GM23338 (cell line): ENCODE data around the gene WWP2. TPM values are rescaled to one million over a fixed set of nuclear protein-coding genes. Genes with fewer than 3 reads are reported as not detected.

Experiments
- ATAC-seq: fragments of 200-7000 bp; cut with Tn5 transposase; 3 replicates; pipeline ENCODE4 v1.9.1; 2020
- DNase-seq: peaks from one replicate; pipeline ENCODE4 v3.0.0-alpha.2; 2015; ENCODE audit warnings: low spot score
- H2AFZ ChIP-seq: fragments of 200-600 bp; sonication (generic); 2 replicates; pipeline ENCODE4 v1.8.0; 2016; ENCODE audit warnings: antibody characterized with exemption, mild to moderate bottlenecking, moderate library complexity
- H3F3A ChIP-seq: fragments of 200-600 bp; sonication (generic); replicated peaks from 2 replicates; pipeline ENCODE4 v1.8.0; 2017; ENCODE audit warnings: antibody characterized with exemption, mixed run types, low read depth
- H3K27ac ChIP-seq: fragments of 200-600 bp; sonication (generic); 2 replicates; pipeline ENCODE4 v1.6.1; 2016; ENCODE audit warnings: low read depth
- H3K27me3 ChIP-seq: fragments of 200-600 bp; sonication (generic); 2 replicates; pipeline ENCODE4 v1.8.0; 2016; ENCODE audit warnings: mild to moderate bottlenecking, mixed run types, moderate library complexity; ENCODE audit not compliant: insufficient read depth
- H3K36me3 ChIP-seq: fragments of 200-600 bp; sonication (generic); 2 replicates; pipeline ENCODE4 v1.8.0; 2016; ENCODE audit warnings: mild to moderate bottlenecking; ENCODE audit not compliant: insufficient read depth
- H3K4me1 ChIP-seq: fragments of 200-600 bp; sonication (generic); 2 replicates; pipeline ENCODE4 v1.8.0; 2016; ENCODE audit warnings: mild to moderate bottlenecking, moderate library complexity; ENCODE audit not compliant: insufficient read depth
- H3K4me2 ChIP-seq: fragments of 200-600 bp; sonication (generic); 2 replicates; pipeline ENCODE4 v1.7.1; 2017; ENCODE audit warnings: mixed run types
- H3K4me3 ChIP-seq: fragments of 200-600 bp; sonication (generic); 2 replicates; pipeline ENCODE4 v1.6.1; 2016; ENCODE audit warnings: mixed run types
- H3K79me2 ChIP-seq: fragments of 200-600 bp; sonication (generic); replicated peaks from 2 replicates; pipeline ENCODE4 v1.8.0; 2017; ENCODE audit warnings: mild to moderate bottlenecking; ENCODE audit not compliant: insufficient read depth
- H3K9me2 ChIP-seq: fragments of 200-600 bp; sonication (generic); 2 replicates; pipeline ENCODE4 v1.8.0; 2017; ENCODE audit not compliant: insufficient read depth
- H4K20me1 ChIP-seq: fragments of 200-600 bp; sonication (generic); replicated peaks from 2 replicates; pipeline ENCODE4 v1.8.0; 2017; ENCODE audit warnings: mild to moderate bottlenecking; ENCODE audit not compliant: insufficient read depth
- H3K27ac Mint-ChIP-seq: 2 replicates; pipeline ENCODE4 v1.8.0; 2020; ENCODE audit warnings: inconsistent platforms, mild to moderate bottlenecking, moderate library complexity, mixed read lengths
- H3K27me3 Mint-ChIP-seq: 3 replicates; pipeline ENCODE4 v1.8.0; 2022; ENCODE audit warnings: low read depth, mild to moderate bottlenecking, moderate library complexity, mixed read lengths, inconsistent platforms; ENCODE audit not compliant: insufficient read depth, poor library complexity
- H3K36me3 Mint-ChIP-seq: 3 replicates; pipeline ENCODE4 v1.8.0; 2021; ENCODE audit warnings: low read depth, mild to moderate bottlenecking, inconsistent platforms, moderate library complexity, mixed read lengths
- H3K4me1 Mint-ChIP-seq: 3 replicates; pipeline ENCODE4 v1.8.0; 2020; ENCODE audit warnings: mild to moderate bottlenecking, inconsistent platforms, mixed read lengths
- H3K4me3 Mint-ChIP-seq: 3 replicates; pipeline ENCODE4 v1.8.0; 2021; ENCODE audit warnings: moderate library complexity, mild to moderate bottlenecking, inconsistent platforms, mixed read lengths
- H3K9me3 Mint-ChIP-seq: 3 replicates; pipeline ENCODE4 v1.8.0; 2020; ENCODE audit warnings: moderate library complexity, mild to moderate bottlenecking, inconsistent platforms, mixed read lengths
- EZH2 ChIP-seq: fragments of 200-600 bp; sonication (generic); IDR thresholded peaks from one replicate; pipeline ENCODE4 v1.8.0; 2017; ENCODE audit warnings: antibody characterized with exemption, mild to moderate bottlenecking, low read depth; ENCODE audit not compliant: unreplicated experiment
- EZH2phosphoT487 ChIP-seq: fragments of 200-600 bp; sonication (generic); IDR thresholded peaks from one replicate; pipeline ENCODE4 v1.8.1; 2018; ENCODE audit warnings: antibody characterized with exemption; ENCODE audit not compliant: unreplicated experiment
- NANOG ChIP-seq: IDR thresholded peaks from 2 replicates; pipeline ENCODE4 v1.6.1; 2016; ENCODE audit warnings: antibody characterized with exemption, borderline replicate concordance
- STAT1 ChIP-seq: IDR thresholded peaks from one replicate; pipeline ENCODE4 v1.6.1; 2016; ENCODE audit warnings: antibody characterized with exemption; ENCODE audit not compliant: unreplicated experiment
- polyA plus RNA-seq: library from polyadenylated mRNA; unstranded; fragments of >200 nt; fragmentation: Nextera tagmentation; extraction: Ambion mirVana; gene quantifications from 2 replicates; pipeline ENCODE4 v1.2.1, GENCODE V29; 2016
- total RNA-seq: library from RNA; depleted of rRNA; stranded (reverse); fragments of >200 nt; shearing (Covaris generic); gene quantifications from 2 replicates; pipeline ENCODE4 v1.2.3, GENCODE V29; 2014
- TF ChIP-seq, protein P1 (sequence below): fragments of 250-450 bp; sonication (Bioruptor Pico); IDR thresholded peaks from 2 replicates; pipeline ENCODE4 v1.5.0; 2020; ENCODE audit warnings: mild to moderate bottlenecking, moderate library complexity
- TF ChIP-seq, protein P2 (sequence below): IDR thresholded peaks from one replicate; pipeline ENCODE4 v1.6.1; 2018; ENCODE audit warnings: antibody characterized with exemption; ENCODE audit not compliant: unreplicated experiment

The WWP2 gene
- total and polyA plus RNA-seq, 2 experiments from 2014 or later: 12.3 to 35.5 TPM

DNA sequence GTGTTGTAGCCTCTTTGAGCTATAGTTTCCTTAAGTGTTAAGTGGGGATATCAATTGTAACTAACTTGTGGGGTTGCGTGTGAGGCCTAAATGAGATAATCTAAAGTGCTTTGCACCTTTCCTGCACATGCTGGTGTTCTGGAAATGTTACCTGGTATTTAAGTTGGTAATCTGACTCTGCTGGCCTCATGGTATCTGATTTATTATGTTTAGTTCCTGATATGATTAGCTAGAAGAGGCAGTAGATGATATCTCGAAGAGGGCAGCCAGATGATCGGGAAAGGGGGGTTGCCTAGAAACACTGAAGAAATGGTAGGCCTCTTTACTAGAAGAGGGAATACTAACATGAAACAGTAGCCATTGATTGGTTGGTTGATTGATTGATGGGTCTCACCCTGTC, 123.6 kb downstream of the WWP2 start:
- no peaks in the 10 kb centered on the region for H4K20me1 ChIP-seq
- Mint-ChIP-seq H3K27ac (no peak overlapping the region), H3K4me1 (peaks cover 7% of the 10 kb centered on the region; the same call in 2 of the 3 replicates), H3K4me3 (no peak overlapping the region), H3K27me3 (peaks cover under 1% of the 10 kb centered on the region), H3K36me3 (peaks cover 20% of the 10 kb centered on the region), H3K9me3 (no peaks in the 10 kb centered on the region)
- no peak overlapping the region for H3K27ac ChIP-seq
- H3K79me2 ChIP-seq: no peaks in the 10 kb centered on the region
- H3K36me3 ChIP-seq: no peaks in the 10 kb centered on the region; the same call in 1 of the 2 replicates
- peaks cover 5% of the 10 kb centered on the region; the same call in 1 of the 2 replicates for H3F3A ChIP-seq
- H3K4me2 ChIP-seq: no peak overlapping the region
- H3K27me3 ChIP-seq: no peaks in the 10 kb centered on the region
- peaks cover 4% of the 10 kb centered on the region; the same call in 1 of the 2 replicates for H3K4me1 ChIP-seq
- H3K4me3 ChIP-seq: no peak overlapping the region
- no peak for DNase-seq
- no peak overlapping the region for H2AFZ ChIP-seq
- TF ChIP-seq EZH2phosphoT487 (no peak), EZH2 (no peak), STAT1 (no peak), NANOG (no peak)
- TF ChIP-seq, protein P1, sequence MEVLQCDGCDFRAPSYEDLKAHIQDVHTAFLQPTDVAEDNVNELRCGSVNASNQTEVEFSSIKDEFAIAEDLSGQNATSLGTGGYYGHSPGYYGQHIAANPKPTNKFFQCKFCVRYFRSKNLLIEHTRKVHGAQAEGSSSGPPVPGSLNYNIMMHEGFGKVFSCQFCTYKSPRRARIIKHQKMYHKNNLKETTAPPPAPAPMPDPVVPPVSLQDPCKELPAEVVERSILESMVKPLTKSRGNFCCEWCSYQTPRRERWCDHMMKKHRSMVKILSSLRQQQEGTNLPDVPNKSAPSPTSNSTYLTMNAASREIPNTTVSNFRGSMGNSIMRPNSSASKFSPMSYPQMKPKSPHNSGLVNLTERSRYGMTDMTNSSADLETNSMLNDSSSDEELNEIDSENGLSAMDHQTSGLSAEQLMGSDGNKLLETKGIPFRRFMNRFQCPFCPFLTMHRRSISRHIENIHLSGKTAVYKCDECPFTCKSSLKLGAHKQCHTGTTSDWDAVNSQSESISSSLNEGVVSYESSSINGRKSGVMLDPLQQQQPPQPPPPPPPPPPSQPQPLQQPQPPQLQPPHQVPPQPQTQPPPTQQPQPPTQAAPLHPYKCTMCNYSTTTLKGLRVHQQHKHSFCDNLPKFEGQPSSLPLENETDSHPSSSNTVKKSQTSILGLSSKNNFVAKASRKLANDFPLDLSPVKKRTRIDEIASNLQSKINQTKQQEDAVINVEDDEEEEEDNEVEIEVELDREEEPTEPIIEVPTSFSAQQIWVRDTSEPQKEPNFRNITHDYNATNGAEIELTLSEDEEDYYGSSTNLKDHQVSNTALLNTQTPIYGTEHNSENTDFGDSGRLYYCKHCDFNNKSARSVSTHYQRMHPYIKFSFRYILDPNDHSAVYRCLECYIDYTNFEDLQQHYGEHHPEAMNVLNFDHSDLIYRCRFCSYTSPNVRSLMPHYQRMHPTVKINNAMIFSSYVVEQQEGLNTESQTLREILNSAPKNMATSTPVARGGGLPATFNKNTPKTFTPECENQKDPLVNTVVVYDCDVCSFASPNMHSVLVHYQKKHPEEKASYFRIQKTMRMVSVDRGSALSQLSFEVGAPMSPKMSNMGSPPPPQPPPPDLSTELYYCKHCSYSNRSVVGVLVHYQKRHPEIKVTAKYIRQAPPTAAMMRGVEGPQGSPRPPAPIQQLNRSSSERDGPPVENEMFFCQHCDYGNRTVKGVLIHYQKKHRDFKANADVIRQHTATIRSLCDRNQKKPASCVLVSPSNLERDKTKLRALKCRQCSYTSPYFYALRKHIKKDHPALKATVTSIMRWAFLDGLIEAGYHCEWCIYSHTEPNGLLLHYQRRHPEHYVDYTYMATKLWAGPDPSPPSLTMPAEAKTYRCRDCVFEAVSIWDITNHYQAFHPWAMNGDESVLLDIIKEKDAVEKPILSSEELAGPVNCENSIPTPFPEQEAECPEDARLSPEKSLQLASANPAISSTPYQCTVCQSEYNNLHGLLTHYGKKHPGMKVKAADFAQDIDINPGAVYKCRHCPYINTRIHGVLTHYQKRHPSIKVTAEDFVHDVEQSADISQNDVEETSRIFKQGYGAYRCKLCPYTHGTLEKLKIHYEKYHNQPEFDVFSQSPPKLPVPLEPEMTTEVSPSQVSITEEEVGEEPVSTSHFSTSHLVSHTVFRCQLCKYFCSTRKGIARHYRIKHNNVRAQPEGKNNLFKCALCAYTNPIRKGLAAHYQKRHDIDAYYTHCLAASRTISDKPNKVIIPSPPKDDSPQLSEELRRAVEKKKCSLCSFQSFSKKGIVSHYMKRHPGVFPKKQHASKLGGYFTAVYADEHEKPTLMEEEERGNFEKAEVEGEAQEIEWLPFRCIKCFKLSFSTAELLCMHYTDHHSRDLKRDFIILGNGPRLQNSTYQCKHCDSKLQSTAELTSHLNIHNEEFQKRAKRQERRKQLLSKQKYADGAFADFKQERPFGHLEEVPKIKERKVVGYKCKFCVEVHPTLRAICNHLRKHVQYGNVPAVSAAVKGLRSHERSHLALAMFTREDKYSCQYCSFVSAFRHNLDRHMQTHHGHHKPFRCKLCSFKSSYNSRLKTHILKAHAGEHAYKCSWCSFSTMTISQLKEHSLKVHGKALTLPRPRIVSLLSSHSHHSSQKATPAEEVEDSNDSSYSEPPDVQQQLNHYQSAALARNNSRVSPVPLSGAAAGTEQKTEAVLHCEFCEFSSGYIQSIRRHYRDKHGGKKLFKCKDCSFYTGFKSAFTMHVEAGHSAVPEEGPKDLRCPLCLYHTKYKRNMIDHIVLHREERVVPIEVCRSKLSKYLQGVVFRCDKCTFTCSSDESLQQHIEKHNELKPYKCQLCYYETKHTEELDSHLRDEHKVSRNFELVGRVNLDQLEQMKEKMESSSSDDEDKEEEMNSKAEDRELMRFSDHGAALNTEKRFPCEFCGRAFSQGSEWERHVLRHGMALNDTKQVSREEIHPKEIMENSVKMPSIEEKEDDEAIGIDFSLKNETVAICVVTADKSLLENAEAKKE (CRISPR knock-in tag): no peak
- TF ChIP-seq, protein P2, sequence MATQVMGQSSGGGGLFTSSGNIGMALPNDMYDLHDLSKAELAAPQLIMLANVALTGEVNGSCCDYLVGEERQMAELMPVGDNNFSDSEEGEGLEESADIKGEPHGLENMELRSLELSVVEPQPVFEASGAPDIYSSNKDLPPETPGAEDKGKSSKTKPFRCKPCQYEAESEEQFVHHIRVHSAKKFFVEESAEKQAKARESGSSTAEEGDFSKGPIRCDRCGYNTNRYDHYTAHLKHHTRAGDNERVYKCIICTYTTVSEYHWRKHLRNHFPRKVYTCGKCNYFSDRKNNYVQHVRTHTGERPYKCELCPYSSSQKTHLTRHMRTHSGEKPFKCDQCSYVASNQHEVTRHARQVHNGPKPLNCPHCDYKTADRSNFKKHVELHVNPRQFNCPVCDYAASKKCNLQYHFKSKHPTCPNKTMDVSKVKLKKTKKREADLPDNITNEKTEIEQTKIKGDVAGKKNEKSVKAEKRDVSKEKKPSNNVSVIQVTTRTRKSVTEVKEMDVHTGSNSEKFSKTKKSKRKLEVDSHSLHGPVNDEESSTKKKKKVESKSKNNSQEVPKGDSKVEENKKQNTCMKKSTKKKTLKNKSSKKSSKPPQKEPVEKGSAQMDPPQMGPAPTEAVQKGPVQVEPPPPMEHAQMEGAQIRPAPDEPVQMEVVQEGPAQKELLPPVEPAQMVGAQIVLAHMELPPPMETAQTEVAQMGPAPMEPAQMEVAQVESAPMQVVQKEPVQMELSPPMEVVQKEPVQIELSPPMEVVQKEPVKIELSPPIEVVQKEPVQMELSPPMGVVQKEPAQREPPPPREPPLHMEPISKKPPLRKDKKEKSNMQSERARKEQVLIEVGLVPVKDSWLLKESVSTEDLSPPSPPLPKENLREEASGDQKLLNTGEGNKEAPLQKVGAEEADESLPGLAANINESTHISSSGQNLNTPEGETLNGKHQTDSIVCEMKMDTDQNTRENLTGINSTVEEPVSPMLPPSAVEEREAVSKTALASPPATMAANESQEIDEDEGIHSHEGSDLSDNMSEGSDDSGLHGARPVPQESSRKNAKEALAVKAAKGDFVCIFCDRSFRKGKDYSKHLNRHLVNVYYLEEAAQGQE: no peak
- ATAC-seq: no peak
- 0 out of 2 replicates have a peak, but pooled peaks cover 3% of the 10 kb centered on the region for H3K9me2 ChIP-seq
